GM10847 (cell line): ENCODE results near the gene SLFNL1.

Experiments
- POLR2A ChIP-seq: IDR thresholded peaks from 2 replicates; pipeline ENCODE4 v1.6.1; 2011; ENCODE audit not compliant: insufficient read length; ENCODE audit errors: extremely low read depth

The SLFNL1 gene

DNA sequence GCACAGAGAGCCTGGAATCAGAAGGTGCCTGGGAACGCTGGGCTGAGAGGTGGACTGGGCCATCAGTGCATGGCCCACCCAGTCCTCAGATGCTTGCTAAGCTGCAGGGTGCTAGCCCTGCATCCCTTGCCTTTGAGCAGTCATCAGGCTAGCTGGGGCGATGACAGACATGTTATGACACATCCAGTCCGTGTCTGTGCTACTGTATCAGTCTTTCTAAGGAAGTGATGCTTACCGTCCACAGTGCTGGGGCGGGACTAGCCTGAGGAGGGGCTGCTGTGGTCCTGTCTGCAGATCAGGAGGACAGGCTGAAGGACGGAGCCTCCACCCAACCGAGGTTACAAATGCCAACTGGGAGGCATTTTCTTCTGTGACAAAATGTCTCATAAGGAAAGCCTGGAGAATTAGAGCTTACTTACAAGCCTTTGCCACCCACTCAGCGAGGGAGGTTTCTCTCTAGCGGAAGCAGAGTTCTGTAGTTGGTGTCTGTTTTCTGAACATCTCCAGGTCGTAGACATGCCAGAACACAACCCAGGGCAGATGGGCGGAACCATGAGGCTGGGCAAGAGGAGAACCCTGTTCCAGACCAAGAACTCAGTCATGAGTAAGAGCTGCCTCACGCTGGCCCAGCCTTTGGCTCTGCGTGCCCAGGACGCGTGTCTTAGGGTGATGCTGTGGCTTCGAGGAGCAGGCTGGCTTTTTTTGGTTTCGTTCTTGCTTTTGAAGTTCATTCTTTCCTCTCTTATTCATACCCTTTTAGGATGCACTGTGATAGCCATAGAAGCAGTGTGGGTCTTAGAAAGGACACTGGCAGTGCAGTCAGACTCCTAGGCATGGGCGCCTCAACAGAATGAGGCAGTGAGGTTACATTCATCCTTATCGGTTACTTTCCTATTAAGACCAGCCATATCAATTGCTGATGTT, 14.3 kb downstream of the SLFNL1 start:
- no peak for TF ChIP-seq POLR2A

DNA sequence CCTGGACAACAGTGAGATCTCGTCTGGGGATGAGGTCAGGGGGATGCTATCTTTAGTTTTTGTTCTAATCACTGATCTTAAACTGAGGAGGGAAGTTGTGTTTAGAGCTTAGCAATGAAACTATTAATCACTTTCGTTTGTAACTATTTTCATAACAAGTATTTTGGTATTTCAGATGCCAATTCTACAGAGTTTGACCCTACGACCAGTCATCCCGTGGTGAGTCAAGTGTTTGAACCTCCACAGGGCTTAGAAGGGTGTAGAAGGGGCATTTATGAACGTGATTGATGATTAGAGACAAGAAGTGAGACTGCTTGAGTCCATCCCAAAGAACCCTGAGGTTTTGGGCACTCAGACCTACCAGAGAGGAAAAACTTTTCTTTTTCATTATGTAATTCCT, 15.6 kb downstream of the SLFNL1 start:
- no peak for TF ChIP-seq POLR2A

DNA sequence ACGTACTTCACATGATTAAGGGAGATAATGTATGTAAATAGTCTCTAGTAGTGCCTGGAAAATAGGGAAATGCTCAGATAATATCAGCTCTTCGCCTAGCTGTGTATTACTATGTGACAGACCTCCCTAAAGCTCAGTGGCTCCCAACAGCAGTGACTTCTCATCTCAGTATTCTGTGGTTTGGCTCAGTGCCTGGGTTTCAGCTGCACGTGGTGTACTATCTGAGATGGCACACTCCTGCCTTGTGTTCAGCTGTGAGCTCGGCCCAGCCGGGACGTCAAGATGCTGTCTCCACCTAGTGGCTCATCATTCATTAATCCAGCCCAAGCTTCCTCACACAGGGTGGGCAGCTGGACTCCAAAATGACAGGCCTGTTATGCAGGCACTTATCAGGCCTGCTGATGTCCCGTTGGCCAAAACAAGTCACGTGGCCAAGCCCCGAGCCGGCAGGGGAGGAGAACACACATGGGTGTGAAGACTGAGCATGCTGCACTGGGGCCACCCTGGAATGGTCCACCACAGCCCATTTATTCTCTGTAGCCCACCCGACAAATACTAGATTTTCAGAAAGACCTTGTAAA, 17.8 kb downstream of the SLFNL1 start:
- TF ChIP-seq POLR2A = no peak

DNA sequence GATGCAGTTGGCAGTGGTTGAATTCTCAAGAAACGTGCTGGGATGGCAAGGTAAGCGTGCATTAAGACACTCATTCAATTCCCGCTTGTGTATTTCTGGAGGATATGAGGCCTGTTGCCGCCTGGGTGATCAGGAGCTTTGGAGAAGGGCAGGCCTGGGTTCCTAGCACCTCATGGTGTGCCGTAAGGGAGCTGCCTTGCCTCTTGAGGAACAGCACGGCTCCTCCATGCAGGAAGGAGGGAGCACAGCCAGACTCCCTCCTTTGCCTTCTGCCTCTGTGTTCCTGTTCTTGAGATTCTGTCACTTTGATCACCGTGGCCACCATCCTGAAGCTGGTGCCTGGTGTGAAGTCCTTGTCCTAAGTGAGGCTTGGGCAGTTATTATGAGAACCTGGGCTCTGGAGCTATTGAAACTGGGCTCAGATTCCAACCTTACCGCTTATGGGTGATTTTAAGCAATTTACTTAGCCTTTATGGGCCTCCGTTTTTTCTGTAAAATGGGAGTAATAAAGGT, 18.3 kb downstream of the SLFNL1 start:
- no peak for TF ChIP-seq POLR2A

DNA sequence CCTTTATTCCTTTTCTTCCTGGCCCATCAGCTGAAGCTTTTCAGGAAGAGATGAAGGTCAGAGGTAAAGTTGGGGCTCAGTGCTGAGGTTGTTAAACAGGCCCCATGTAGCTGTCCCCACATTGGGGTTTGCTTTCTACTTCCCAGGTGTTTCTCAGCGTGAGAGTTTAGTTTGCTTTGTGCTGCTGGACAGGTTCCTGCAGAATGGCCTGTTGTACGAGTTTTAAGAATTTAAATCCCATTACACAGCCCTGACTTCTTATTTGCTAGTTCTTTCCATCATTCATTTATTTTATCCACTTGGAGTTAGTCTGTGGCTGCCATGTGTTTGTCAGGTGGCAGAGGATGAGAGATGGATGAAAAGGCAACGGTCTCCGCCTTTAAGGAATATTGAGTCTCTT, 22.9 kb downstream of the SLFNL1 start:
- TF ChIP-seq POLR2A = no peak

DNA sequence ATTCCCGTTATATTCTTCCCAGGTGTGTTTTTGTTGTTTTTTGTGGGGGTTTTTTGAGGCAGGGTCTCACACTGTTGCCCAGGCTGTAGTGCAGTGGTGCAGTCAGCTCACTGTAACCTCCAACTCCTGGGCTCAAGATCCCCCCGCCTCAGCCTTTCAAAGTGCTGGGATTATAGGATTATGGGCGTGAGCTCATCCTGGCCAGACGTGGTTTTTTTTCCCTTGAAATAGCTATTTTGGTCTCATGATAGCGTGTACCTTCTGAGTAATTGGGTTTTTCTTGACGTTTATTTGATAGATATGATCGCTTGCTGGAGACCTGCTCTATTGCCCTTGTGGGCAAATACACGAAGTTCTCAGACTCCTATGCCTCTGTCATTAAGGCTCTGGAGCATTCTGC, 24.4 kb downstream of the SLFNL1 start:
- TF ChIP-seq POLR2A = no peak

DNA sequence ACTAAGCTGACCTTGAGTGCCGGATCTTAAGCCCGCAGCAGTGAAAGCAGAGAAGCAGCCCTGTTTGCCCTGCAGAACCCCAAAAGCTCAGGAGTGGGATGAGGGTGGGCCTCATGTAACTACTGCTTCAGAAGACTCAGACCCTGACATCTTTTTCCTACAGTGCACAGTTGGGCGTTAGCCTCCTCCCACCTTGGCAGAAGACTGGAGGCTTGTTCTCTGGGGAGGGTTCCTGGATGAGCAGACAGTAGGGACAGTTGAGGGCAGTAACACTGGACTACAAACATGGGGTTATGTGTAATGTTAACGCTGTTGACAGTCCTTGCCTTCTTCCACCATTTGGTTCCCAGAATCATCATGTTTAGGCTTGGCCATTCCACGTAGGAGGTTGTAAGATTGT, 32.5 kb downstream of the SLFNL1 start:
- TF ChIP-seq POLR2A = no peak

DNA sequence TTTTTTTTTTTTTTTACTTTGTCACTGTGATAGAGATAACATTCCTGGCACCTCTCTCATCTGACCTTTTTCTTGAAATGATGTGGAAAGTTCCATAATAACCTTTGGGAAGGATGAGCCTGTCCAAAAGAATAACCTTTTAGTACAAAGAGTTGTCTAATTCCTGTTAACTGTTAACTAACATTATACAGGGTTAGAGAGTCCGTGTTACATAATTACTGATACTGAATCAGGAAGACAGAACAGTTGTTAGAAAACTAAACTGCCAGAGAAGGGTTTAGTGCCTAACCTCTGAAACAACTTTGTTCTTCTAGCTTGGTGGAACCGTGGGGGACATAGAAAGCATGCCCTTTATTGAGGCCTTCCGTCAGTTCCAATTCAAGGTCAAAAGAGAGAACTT, 33.2 kb downstream of the SLFNL1 start:
- no peak for TF ChIP-seq POLR2A

DNA sequence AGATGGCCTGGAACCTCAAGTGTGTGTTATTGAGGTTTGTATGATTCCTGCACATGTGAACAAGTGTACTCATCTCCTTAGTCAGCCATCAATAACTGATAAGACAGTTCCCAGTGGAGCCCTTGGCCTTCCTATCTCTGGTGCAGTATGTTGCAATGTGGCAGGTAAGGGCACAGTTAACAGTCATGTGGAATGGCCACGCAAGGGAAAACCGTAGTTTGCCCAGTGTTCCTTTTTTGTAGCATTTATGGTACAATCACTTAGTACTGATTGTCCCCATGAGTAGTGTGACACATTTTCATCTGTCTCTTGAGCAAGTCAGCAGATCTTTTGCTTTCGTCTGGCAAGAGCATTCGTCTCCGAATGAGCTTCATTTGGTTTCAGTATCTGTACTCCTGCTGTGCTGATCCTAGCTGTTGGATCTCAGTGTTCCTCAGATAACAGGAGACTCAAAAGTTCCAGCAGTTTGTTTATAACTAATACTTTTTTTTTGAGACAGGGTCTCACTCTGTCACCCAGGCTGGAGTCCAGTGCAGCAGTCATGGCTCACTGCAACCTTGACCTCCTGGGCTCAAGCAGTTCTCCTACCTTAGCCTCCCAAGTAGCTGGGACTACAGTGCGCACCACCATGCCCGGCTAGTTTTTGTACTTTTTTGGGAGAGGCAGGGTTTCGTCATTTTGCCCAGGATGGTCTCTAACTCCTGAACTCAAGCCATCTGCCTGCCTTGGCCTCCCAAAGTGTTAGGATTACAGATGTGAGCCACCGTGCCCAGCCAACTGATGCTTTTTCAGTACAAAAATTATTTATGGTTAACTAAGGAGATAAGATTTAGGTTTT, 33.9 kb downstream of the SLFNL1 start:
- TF ChIP-seq POLR2A = no peak

DNA sequence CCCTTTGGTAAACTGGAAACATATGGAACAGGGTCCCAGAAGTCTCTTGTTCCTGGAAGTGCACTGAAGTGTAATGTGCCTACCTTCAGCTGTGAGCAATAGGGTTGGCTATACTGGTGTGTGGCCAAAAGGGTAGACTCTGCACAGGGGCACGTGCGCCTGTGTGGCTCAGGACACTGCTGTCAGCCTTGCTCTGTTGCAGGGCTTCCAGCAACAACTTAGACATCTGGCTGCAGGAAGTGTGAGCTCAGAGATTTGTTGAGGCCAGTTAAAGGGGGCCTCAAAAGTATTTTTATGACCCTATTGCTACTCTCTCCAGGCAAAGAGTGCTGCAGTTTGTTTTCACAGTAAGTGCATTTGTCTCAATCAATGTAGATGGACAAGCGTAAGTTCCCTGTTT, 34.6 kb downstream of the SLFNL1 start:
- TF ChIP-seq POLR2A = no peak

DNA sequence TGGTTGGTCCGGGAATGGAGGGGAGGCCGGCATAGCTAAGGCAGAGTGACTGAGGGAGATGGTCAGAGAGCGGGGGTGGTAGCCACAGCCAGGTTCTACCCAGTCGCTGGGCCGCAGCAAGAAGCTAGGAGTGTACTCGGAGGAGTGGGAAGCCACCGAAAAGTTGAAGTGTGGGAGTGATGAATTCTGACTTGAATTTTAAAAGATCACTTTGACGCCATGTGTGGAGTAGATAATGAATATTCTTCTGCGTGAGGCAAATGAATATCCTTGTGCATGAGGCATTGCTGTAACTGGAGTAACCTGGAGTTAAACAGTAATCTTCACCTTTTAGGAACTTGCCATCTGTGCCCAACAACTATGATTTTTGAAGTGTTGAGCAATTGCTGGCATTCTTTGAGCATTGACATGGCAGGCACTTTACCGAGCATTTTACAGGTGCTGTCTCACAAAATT, 35.2 kb downstream of the SLFNL1 start:
- no peak for TF ChIP-seq POLR2A

DNA sequence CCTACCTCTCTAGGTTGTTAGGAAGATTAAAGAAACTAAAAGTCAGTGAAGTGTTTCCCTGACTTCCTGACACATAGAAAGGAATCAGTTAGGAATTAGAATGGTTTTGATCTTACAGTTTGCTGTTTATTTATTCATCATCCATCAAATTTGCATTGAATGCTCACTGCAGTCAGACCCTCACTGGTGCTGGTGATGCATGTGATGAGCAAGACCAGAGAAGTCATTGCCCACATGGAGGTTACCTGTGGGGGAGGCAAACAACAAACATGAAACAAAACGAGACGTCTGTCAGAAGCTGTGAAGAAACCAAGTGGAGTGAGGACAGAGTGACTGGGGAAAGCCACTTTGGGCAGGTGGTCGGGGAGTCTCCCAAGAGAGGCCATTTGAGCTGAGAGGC, 35.6 kb downstream of the SLFNL1 start:
- TF ChIP-seq POLR2A = no peak

DNA sequence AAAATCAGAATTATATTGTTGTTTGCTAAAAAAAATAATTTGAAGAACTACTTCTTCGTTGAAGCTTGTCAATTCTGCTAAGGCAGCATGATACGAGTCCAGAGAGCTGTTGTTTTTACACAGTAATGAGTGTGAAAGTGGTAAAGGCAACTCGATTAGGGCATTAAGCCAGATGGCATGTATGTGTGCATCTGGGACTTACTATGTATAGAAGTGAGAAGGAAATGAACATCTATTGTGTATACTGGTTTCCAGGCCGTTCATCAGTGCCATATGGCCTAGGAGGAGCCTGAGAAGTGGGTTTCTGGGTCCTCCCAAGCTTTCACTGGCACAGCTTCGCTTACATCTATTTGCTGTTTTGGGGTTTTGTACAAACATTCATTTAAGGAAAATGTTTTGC, 36.4 kb downstream of the SLFNL1 start:
- no peak for TF ChIP-seq POLR2A

DNA sequence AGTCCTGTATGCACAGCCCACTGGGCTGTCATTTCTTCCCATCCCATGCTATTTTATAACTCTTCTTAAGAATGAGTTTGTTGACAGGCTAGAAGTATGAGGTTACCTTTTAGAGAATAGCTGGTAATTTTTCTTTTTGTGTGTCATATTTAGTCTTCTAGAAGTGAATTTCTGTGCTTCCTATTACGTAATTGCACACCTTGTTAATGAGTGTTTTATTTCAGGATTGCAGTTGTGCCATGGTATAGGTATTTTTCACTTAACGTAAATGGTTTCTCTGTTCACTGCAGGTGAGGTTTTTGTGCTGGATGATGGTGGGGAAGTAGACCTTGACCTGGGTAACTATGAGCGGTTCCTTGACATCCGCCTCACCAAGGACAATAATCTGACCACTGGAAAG, 37.0 kb downstream of the SLFNL1 start:
- no peak for TF ChIP-seq POLR2A

DNA sequence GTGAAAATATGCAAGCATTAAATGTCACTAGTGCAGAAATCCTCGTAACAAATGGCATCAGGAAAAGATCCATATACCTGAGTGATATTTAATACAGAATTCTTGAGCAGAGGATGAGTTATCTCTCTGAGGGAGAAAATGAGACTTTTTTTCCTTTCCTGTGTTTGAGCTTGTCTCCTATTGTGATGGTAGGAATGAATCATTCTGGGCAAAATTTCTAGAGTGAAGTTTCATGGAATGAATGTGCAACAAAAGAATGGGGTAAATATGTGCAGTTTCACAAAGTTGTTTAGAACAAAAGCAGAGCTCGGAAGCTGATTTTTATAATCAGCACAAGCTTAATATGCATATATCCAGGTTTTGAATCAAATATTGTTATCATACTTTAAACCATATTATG, 37.5 kb downstream of the SLFNL1 start:
- TF ChIP-seq POLR2A = no peak
